MCF 10A (cell line): ENCODE measurements around the gene BASP1. TPM values are rescaled to one million over a fixed set of nuclear protein-coding genes. Genes with fewer than 3 reads are reported as not detected.

Experiments
- BruUV-seq: library from RNA; stranded (reverse); fragments of 400-500 nt; replicated peaks from 2 replicates; lab custom pipeline; 2021; lab: Mats Ljungman, UMichigan
- CTCF ChIA-PET: fragments of 300-600 bp; sonication (Branson Sonifier 250); formaldehyde crosslinking; extraction: SDS; loops from one replicate; lab custom pipeline; 2021; ENCODE audit warnings: antibody characterized with exemption, inconsistent platforms; lab: Yijun Ruan, JAX
- POLR2A ChIA-PET: fragments of 300-600, 350-650 bp; sonication (Branson Sonifier 250); formaldehyde crosslinking; extraction: SDS; loops from one replicate; lab custom pipeline; 2020; ENCODE audit warnings: antibody characterized with exemption, inconsistent platforms; lab: Yijun Ruan, JAX
- DNase-seq: peaks from one replicate; pipeline ENCODE4 v3.0.0-alpha.2; 2018; ENCODE audit not compliant: unreplicated experiment
- H3K27ac Mint-ChIP-seq: one replicate; pipeline ENCODE4 v1.8.0; 2022; ENCODE audit warnings: mild to moderate bottlenecking, low read depth, mixed read lengths; ENCODE audit not compliant: unreplicated experiment
- H3K27me3 Mint-ChIP-seq: one replicate; pipeline ENCODE4 v1.8.0; 2022; ENCODE audit warnings: mixed read lengths; ENCODE audit not compliant: insufficient read depth, unreplicated experiment
- H3K36me3 Mint-ChIP-seq: one replicate; pipeline ENCODE4 v1.8.0; 2022; ENCODE audit warnings: mild to moderate bottlenecking, moderate library complexity, mixed read lengths; ENCODE audit not compliant: insufficient read depth, unreplicated experiment
- H3K4me1 Mint-ChIP-seq: one replicate; pipeline ENCODE4 v1.8.0; 2022; ENCODE audit warnings: mixed read lengths; ENCODE audit not compliant: insufficient read depth, unreplicated experiment
- H3K4me3 Mint-ChIP-seq: one replicate; pipeline ENCODE4 v1.8.0; 2022; ENCODE audit warnings: mild to moderate bottlenecking, moderate library complexity, mixed read lengths; ENCODE audit not compliant: unreplicated experiment
- H3K9me3 Mint-ChIP-seq: one replicate; pipeline ENCODE4 v1.8.0; 2022; ENCODE audit warnings: mixed read lengths; ENCODE audit not compliant: unreplicated experiment
- intact Hi-C: fragments of 100-400 bp; cut with micrococcal nuclease; formaldehyde crosslinking; loops from 2 replicates; pipeline ENCODE4 v1.14.1; 2022
- total RNA-seq: library from RNA; stranded (reverse); gene quantifications from 2 replicates; pipeline ENCODE4 v1.2.3, GENCODE V29; 2022
- TF ChIP-seq, protein P1 (sequence below): fragments of 200-600 bp; IDR thresholded peaks from one replicate; pipeline ENCODE4 v1.8.0; 2022; ENCODE audit warnings: antibody characterized with exemption, mild to moderate bottlenecking; ENCODE audit not compliant: unreplicated experiment

Gene BASP1
- total RNA-seq, 1 experiment from 2014 or later = 84.5 TPM

DNA sequence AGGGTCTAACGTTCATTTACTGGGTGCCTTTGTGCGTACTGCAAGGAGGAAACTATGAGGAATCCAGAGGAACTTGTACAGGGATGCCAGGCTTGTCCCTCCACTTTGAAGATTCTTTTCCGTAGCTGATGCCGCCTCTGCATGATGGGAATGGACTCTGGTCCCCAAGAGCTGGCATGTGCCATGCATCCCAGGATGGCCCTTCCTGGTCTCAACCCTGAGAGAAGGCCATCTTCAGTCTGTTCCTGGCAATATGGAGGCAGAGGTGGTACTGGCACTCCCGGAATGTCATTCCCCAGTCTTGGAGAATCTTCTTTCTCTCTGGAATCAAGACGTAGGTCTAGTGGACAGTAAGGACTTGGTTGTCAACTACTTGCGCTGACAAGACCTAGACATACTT is 61.5 kb downstream of the BASP1 start:
- TF ChIP-seq, protein P1, sequence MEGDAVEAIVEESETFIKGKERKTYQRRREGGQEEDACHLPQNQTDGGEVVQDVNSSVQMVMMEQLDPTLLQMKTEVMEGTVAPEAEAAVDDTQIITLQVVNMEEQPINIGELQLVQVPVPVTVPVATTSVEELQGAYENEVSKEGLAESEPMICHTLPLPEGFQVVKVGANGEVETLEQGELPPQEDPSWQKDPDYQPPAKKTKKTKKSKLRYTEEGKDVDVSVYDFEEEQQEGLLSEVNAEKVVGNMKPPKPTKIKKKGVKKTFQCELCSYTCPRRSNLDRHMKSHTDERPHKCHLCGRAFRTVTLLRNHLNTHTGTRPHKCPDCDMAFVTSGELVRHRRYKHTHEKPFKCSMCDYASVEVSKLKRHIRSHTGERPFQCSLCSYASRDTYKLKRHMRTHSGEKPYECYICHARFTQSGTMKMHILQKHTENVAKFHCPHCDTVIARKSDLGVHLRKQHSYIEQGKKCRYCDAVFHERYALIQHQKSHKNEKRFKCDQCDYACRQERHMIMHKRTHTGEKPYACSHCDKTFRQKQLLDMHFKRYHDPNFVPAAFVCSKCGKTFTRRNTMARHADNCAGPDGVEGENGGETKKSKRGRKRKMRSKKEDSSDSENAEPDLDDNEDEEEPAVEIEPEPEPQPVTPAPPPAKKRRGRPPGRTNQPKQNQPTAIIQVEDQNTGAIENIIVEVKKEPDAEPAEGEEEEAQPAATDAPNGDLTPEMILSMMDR = no peak
- Mint-ChIP-seq H3K27ac (no peak overlapping the region), H3K4me3 (no peak overlapping the region), H3K27me3 (no peaks in the 10 kb centered on the region), H3K4me1 (no peaks in the 10 kb centered on the region), H3K9me3 (peaks cover 7% of the 10 kb centered on the region), H3K36me3 (peaks cover 41% of the 10 kb centered on the region)
- intact Hi-C loops = no loop called here
- no TSS peak for BruUV-seq
- no peak for DNase-seq
- CTCF ChIA-PET = interaction anchor here (1.1 kb wide), 1 partner anchor 1036 kb away, joined by 4 read pairs; no protein-coding TSS in a partner anchor
- POLR2A ChIA-PET = interaction anchor here (1.8 kb wide), 1 partner anchor 25 kb away, joined by 10 read pairs; no protein-coding TSS in a partner anchor

DNA sequence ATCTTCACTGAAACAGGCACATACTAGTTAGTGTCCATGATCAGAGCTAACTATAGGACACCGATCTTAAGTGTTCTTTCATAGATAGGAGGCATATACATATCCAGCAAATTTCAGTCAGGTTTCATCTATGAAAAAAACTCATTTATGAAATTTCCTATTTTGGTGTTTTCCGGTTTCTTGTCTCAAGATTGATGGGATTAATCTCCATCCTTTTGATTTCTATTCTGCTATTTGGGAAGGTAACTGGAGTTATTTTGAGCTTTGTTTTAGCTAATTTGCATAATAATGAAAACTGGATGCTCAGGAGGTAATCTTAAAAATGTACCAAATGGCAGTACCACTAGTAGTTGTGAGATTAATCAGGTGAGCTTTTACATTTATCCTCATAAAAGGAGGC is 62.1 kb downstream of the BASP1 start:
- TF ChIP-seq, protein P1 = no peak
- ChIA-PET CTCF (interaction anchor here (0.6 to 1.1 kb wide), 2 partner anchors 706 to 1036 kb away, joined by 4 read pairs; no protein-coding TSS in a partner anchor), POLR2A (interaction anchor here (1.8 kb wide), 1 partner anchor 25 kb away, joined by 10 read pairs; no protein-coding TSS in a partner anchor)
- Mint-ChIP-seq H3K4me1 (no peaks in the 10 kb centered on the region), H3K36me3 (peaks cover 37% of the 10 kb centered on the region), H3K27ac (no peak overlapping the region), H3K9me3 (peaks cover 7% of the 10 kb centered on the region), H3K27me3 (no peaks in the 10 kb centered on the region), H3K4me3 (no peak overlapping the region)
- no TSS peak for BruUV-seq
- intact Hi-C loops = no loop called here
- DNase-seq = no peak

- TF ChIP-seq, protein P1 = no peak
- Mint-ChIP-seq H3K4me3 (no peak overlapping the region), H3K36me3 (peaks cover 19% of the 10 kb centered on the region), H3K27me3 (no peaks in the 10 kb centered on the region), H3K9me3 (no peaks in the 10 kb centered on the region), H3K27ac (no peak overlapping the region), H3K4me1 (no peaks in the 10 kb centered on the region)
- DNase-seq = no peak
- no TSS peak for BruUV-seq
- ChIA-PET CTCF (interaction anchor here (0.6 kb wide), 2 partner anchors 38 to 62 kb away, joined by 3 to 6 read pairs; no protein-coding TSS in a partner anchor), POLR2A (interaction anchor here (1.1 kb wide), 1 partner anchor 17 kb away, joined by 3 read pairs; no protein-coding TSS in a partner anchor)
- intact Hi-C loops = no loop called here
These were observed 65.1 kb downstream of the BASP1 start for GRCh38 chr5:17282283-17283120.

DNA sequence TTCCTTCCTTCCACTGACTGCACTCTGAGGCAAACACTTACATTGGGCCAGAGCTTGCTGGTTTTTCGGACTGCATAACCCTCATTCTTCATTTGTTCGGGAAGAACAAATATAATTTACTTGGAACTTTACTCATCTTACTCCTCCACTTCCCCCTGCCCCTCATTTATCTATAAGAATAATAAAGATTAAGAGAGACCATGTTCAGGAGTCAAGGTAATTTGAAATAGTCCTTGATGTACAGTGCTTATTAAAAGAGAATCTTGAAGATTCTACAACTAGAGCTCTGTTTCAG is 65.6 kb downstream of the BASP1 start:
- TF ChIP-seq, protein P1 = no peak
- Mint-ChIP-seq H3K27ac (no peak overlapping the region), H3K9me3 (peaks cover 5% of the 10 kb centered on the region), H3K36me3 (peaks cover 14% of the 10 kb centered on the region), H3K27me3 (no peaks in the 10 kb centered on the region), H3K4me3 (no peak overlapping the region), H3K4me1 (no peaks in the 10 kb centered on the region)
- CTCF ChIA-PET = interaction anchor here (0.6 to 1.2 kb wide), 3 partner anchors 39 to 998 kb away, joined by 3 to 6 read pairs (median 3); no protein-coding TSS in a partner anchor
- DNase-seq = no peak
- BruUV-seq = no TSS peak
- POLR2A ChIA-PET = interaction anchor here (0.7 to 1.4 kb wide), 3 partner anchors 18 to 371 kb away, joined by 3 to 6 read pairs (median 3); no protein-coding TSS in a partner anchor
- intact Hi-C loops = no loop called here
